Measurements from ENCODE around the gene ICAM5.

ICAM5 gene

GRCh38 chr19:10343495-10343894 lies 53.7 kb downstream of the ICAM5 start:
- Histone ChIP-seq H3K9ac (ENCODE audit: low read length) (no peak overlapping the region), H3K27me3 (replicated peaks; ENCODE audit: control insufficient read depth, insufficient read depth, low read length) (no peaks in the 10 kb centered on the region)

GRCh38 chr19:10344780-10345179 lies 55.0 kb downstream of the ICAM5 start:
- H3K4me3 ChIP-seq (ENCODE audit: low read length): no peak overlapping the region
- H3K9ac ChIP-seq (ENCODE audit: low read length): no peak overlapping the region
- peaks cover 2% of the 10 kb centered on the region for H3K36me3 ChIP-seq (ENCODE audit: control insufficient read depth, insufficient read depth, low read length, severe bottlenecking)
- H3K9me3 ChIP-seq (ENCODE audit: control insufficient read depth, low read length): no peaks in the 10 kb centered on the region
- peak; percentile 5 for DNase-seq (ENCODE audit: low read depth)
- H3K27me3 ChIP-seq (replicated peaks; ENCODE audit: control insufficient read depth, insufficient read depth, low read length): no peaks in the 10 kb centered on the region
- H3K4me1 ChIP-seq (ENCODE audit: control insufficient read depth, insufficient read depth, low read length): peaks cover 9% of the 10 kb centered on the region

More at GRCh38 chr19:10343495-10343894, 53.7 kb downstream of the ICAM5 start:
- no peak overlapping the region for H3K4me3 ChIP-seq (ENCODE audit: low read length)
- no peaks in the 10 kb centered on the region for H3K36me3 ChIP-seq (ENCODE audit: control insufficient read depth, insufficient read depth, low read length, severe bottlenecking)
- peaks cover 9% of the 10 kb centered on the region for H3K4me1 ChIP-seq (ENCODE audit: control insufficient read depth, insufficient read depth, low read length)
- no peak for DNase-seq (ENCODE audit: low read depth)
- H3K9me3 ChIP-seq (ENCODE audit: control insufficient read depth, low read length): no peaks in the 10 kb centered on the region

All from adipocyte (in vitro differentiated cells).